ENCODE measurements around the gene ACBD6.

GRCh38 chr1:180425952-180426351, 76.4 kb downstream of the ACBD6 start:
- no peak for TF ChIP-seq CTCF (IDR thresholded peaks at IDR 0.05; ENCODE audit: insufficient read depth, low read depth, low read length)
- TF ChIP-seq EZH2 (IDR thresholded peaks at IDR 0.05; ENCODE audit: insufficient read depth, low read length): no peak

All from astrocyte (in vitro differentiated cells and primary cell).